Urothelium cell line (cell line): ENCODE measurements around the gene CA5A.
"Not testable (repeated sequence)": the region's sequence is repeated elsewhere in the genome, so short reads cannot be mapped to it uniquely, and the experiment has no call there.

ENCODE experiments used
- DNase-seq: peaks from one replicate; pipeline ENCODE4 v3.0.0; 2011; ENCODE audit warnings: low spot score, mixed read lengths
- FAIRE-seq: peaks from 2 replicates; lab custom pipeline; 2011; peaks lifted over from hg19 to GRCh38; lab: Jason Lieb, UNC

Gene CA5A

GRCh38 chr16:87926246-87927194 lies 9.8 kb downstream of the CA5A start:
- no peak for FAIRE-seq
- DNase-seq: no peak

GRCh38 chr16:87924811-87925670 lies 11.3 kb downstream of the CA5A start:
- DNase-seq (no peak), FAIRE-seq (no peak)

GRCh38 chr16:87924041-87924810 lies 12.1 kb downstream of the CA5A start:
- no peak for FAIRE-seq
- no peak for DNase-seq

- DNase-seq (no peak), FAIRE-seq (no peak)
Measured at GRCh38 chr16:87922250-87922871, 14.0 kb downstream of the CA5A start.

- DNase-seq: no peak
Measured at GRCh38 chr16:87921236-87921773, 15.0 kb downstream of the CA5A start.

GRCh38 chr16:87919681-87919994 lies 16.7 kb downstream of the CA5A start:
- DNase-seq (no peak), FAIRE-seq (no peak)

More at GRCh38 chr16:87921236-87921773, 15.0 kb downstream of the CA5A start:
- no peak for FAIRE-seq

GRCh38 chr16:87918866-87919680 lies 17.3 kb downstream of the CA5A start:
- DNase-seq (no peak), FAIRE-seq (no peak)

GRCh38 chr16:87918338-87918737 lies 18.0 kb downstream of the CA5A start:
- no peak for DNase-seq
- FAIRE-seq: no peak

GRCh38 chr16:87917503-87917902 lies 18.8 kb downstream of the CA5A start:
- FAIRE-seq (peak; percentile 99), DNase-seq (no peak)

- no peak for DNase-seq
- no peak for FAIRE-seq
Measured at GRCh38 chr16:87914812-87915211, 21.5 kb downstream of the CA5A start.

GRCh38 chr16:87914021-87914725 lies 22.2 kb downstream of the CA5A start:
- not testable (repeated sequence) for DNase-seq, FAIRE-seq

- not testable (repeated sequence) for FAIRE-seq, DNase-seq
Measured at GRCh38 chr16:87912691-87913090, 23.6 kb downstream of the CA5A start.

- DNase-seq, FAIRE-seq: not testable (repeated sequence)
Measured at GRCh38 chr16:87911106-87911763, 25.1 kb downstream of the CA5A start.

- not testable (repeated sequence) for FAIRE-seq
- DNase-seq: peak; percentile 64
Measured at GRCh38 chr16:87909203-87909935, 27.0 kb downstream of the CA5A start.

- not testable (repeated sequence) for DNase-seq, FAIRE-seq
Measured at GRCh38 chr16:87908101-87908500, 28.2 kb downstream of the CA5A start.

- DNase-seq, FAIRE-seq: not testable (repeated sequence)
Measured at GRCh38 chr16:87905521-87905920, 30.8 kb downstream of the CA5A start.

- not testable (repeated sequence) for FAIRE-seq, DNase-seq
Measured at GRCh38 chr16:87904963-87905362, 31.4 kb downstream of the CA5A start.
